Karpas-422 (cell line): ENCODE results near the gene PTPRG. TPM values are rescaled to one million over a fixed set of nuclear protein-coding genes. Genes with fewer than 3 reads are reported as not detected.

ENCODE experiments used
- DNase-seq: peaks from one replicate; pipeline ENCODE4 v3.0.0-alpha.2; 2015
- H2AFZ ChIP-seq: fragments of 200-600 bp; sonication (generic); 2 replicates; pipeline ENCODE4 v1.6.1; 2014; ENCODE audit warnings: antibody characterized with exemption, low read length, mixed read lengths
- H3K27ac ChIP-seq: fragments of 200-600 bp; sonication (generic); 2 replicates; pipeline ENCODE4 v1.5.1; 2014; ENCODE audit warnings: mild to moderate bottlenecking, low read length, moderate library complexity
- H3K27me3 ChIP-seq: fragments of 200-600 bp; sonication (generic); 2 replicates; pipeline ENCODE4 v1.6.1; 2014; ENCODE audit warnings: low read length, mixed read lengths
- H3K36me3 ChIP-seq: fragments of 200-600 bp; sonication (generic); 2 replicates; pipeline ENCODE4 v1.6.1; 2014; ENCODE audit warnings: low read length, mixed read lengths; ENCODE audit not compliant: insufficient read depth
- H3K4me1 ChIP-seq: fragments of 200-600 bp; sonication (generic); 2 replicates; pipeline ENCODE4 v1.6.1; 2014; ENCODE audit warnings: mild to moderate bottlenecking, low read length, mixed read lengths
- H3K4me2 ChIP-seq: fragments of 200-600 bp; sonication (generic); 2 replicates; pipeline ENCODE4 v1.6.1; 2014; ENCODE audit warnings: low read length, low read depth, mild to moderate bottlenecking; ENCODE audit not compliant: poor library complexity, severe bottlenecking
- H3K4me3 ChIP-seq: fragments of 200-600 bp; sonication (generic); 2 replicates; pipeline ENCODE4 v1.5.1; 2014; ENCODE audit warnings: mild to moderate bottlenecking, antibody characterized with exemption, low read length, mixed read lengths
- H3K79me2 ChIP-seq: fragments of 200-600 bp; sonication (generic); 2 replicates; pipeline ENCODE4 v1.6.1; 2014; ENCODE audit warnings: mild to moderate bottlenecking, low read length, mixed read lengths
- H3K9ac ChIP-seq: fragments of 200-600 bp; sonication (generic); 2 replicates; pipeline ENCODE4 v1.6.0; 2014; ENCODE audit warnings: low read length
- H3K9me2 ChIP-seq: fragments of 200-600 bp; sonication (generic), shearing (Covaris generic); replicated peaks from 2 replicates; pipeline ENCODE4 v1.6.0; 2014; ENCODE audit warnings: mild to moderate bottlenecking, low read length, moderate library complexity; ENCODE audit not compliant: insufficient read depth
- H3K9me3 ChIP-seq: fragments of 300-700, 200-600 bp; sonication (generic); 2 replicates; pipeline ENCODE4 v1.6.1; 2014; ENCODE audit warnings: low read length, mixed read lengths
- H4K20me1 ChIP-seq: fragments of 200-600 bp; sonication (generic); 2 replicates; pipeline ENCODE4 v1.6.1; 2014; ENCODE audit warnings: mild to moderate bottlenecking, antibody characterized with exemption, low read length, low read depth; ENCODE audit not compliant: insufficient read depth
- total RNA-seq: library from RNA; depleted of rRNA; stranded (reverse); fragments of >200 nt; shearing (Covaris generic); gene quantifications from 2 replicates; pipeline ENCODE4 v1.2.3, GENCODE V29; 2014; ENCODE audit warnings: low replicate concordance

PTPRG gene
- total RNA-seq, 1 experiment from 2014 or later, result not detected

GRCh38 chr3:61669203-61669602, 107.8 kb downstream of the PTPRG start:
- Histone ChIP-seq H3K27me3 (no peaks in the 10 kb centered on the region), H3K27ac (no peak overlapping the region), H3K4me1 (no peaks in the 10 kb centered on the region), H3K9me2 (no peaks in the 10 kb centered on the region), H3K4me2 (no peak overlapping the region), H3K4me3 (no peak overlapping the region), H2AFZ (no peak overlapping the region), H3K9me3 (no peaks in the 10 kb centered on the region), H3K79me2 (no peaks in the 10 kb centered on the region), H4K20me1 (no peaks in the 10 kb centered on the region), H3K9ac (no peak overlapping the region), H3K36me3 (no peaks in the 10 kb centered on the region)
- no peak for DNase-seq

- H3K79me2 ChIP-seq, result no peaks in the 10 kb centered on the region
- no peak overlapping the region for H3K9ac ChIP-seq
- H3K27me3 ChIP-seq, result no peaks in the 10 kb centered on the region
- no peaks in the 10 kb centered on the region for H3K36me3 ChIP-seq
- H3K4me1 ChIP-seq, result no peaks in the 10 kb centered on the region
- no peaks in the 10 kb centered on the region for H3K9me3 ChIP-seq
- no peak for DNase-seq
- no peak overlapping the region for H3K4me3 ChIP-seq
- H4K20me1 ChIP-seq, result no peaks in the 10 kb centered on the region
- H3K27ac ChIP-seq, result no peak overlapping the region
- H3K9me2 ChIP-seq, result no peaks in the 10 kb centered on the region
- no peak overlapping the region for H2AFZ ChIP-seq
- H3K4me2 ChIP-seq, result no peak overlapping the region
Measured at GRCh38 chr3:61669668-61670299, 108.4 kb downstream of the PTPRG start.

GRCh38 chr3:61673651-61674050, 112.3 kb downstream of the PTPRG start:
- Histone ChIP-seq H3K4me2 (no peak overlapping the region), H3K4me1 (no peaks in the 10 kb centered on the region), H3K27me3 (no peaks in the 10 kb centered on the region), H3K4me3 (no peak overlapping the region), H3K9ac (no peak overlapping the region), H4K20me1 (no peaks in the 10 kb centered on the region), H3K79me2 (no peaks in the 10 kb centered on the region), H3K27ac (no peak overlapping the region), H3K9me3 (no peaks in the 10 kb centered on the region), H2AFZ (no peak overlapping the region), H3K9me2 (no peaks in the 10 kb centered on the region), H3K36me3 (no peaks in the 10 kb centered on the region)
- no peak for DNase-seq

GRCh38 chr3:61674596-61674995, 113.2 kb downstream of the PTPRG start:
- Histone ChIP-seq H3K4me2 (no peak overlapping the region), H3K9me3 (no peaks in the 10 kb centered on the region), H3K9me2 (no peaks in the 10 kb centered on the region), H3K4me3 (no peak overlapping the region), H3K4me1 (no peaks in the 10 kb centered on the region), H3K9ac (no peak overlapping the region), H3K27me3 (no peaks in the 10 kb centered on the region), H3K36me3 (no peaks in the 10 kb centered on the region), H4K20me1 (no peaks in the 10 kb centered on the region), H2AFZ (no peak overlapping the region), H3K27ac (no peak overlapping the region), H3K79me2 (no peaks in the 10 kb centered on the region)
- no peak for DNase-seq

GRCh38 chr3:61679026-61679425, 117.7 kb downstream of the PTPRG start:
- H4K20me1 ChIP-seq, result no peaks in the 10 kb centered on the region
- H3K79me2 ChIP-seq, result no peaks in the 10 kb centered on the region
- H3K4me1 ChIP-seq, result no peaks in the 10 kb centered on the region
- H3K27me3 ChIP-seq, result no peaks in the 10 kb centered on the region
- H3K4me3 ChIP-seq, result no peak overlapping the region
- no peak overlapping the region for H2AFZ ChIP-seq
- H3K9me2 ChIP-seq, result no peaks in the 10 kb centered on the region
- no peak overlapping the region for H3K9ac ChIP-seq
- H3K36me3 ChIP-seq, result no peaks in the 10 kb centered on the region
- H3K9me3 ChIP-seq, result no peaks in the 10 kb centered on the region
- no peak for DNase-seq
- H3K27ac ChIP-seq, result no peak overlapping the region
- no peak overlapping the region for H3K4me2 ChIP-seq

GRCh38 chr3:61680617-61681016, 119.2 kb downstream of the PTPRG start:
- DNase-seq, result no peak
- no peaks in the 10 kb centered on the region for H3K4me1 ChIP-seq
- no peak overlapping the region for H3K9ac ChIP-seq
- no peaks in the 10 kb centered on the region for H3K27me3 ChIP-seq
- H4K20me1 ChIP-seq, result no peaks in the 10 kb centered on the region
- no peaks in the 10 kb centered on the region for H3K9me3 ChIP-seq
- no peak overlapping the region for H2AFZ ChIP-seq
- no peak overlapping the region for H3K4me3 ChIP-seq
- no peaks in the 10 kb centered on the region for H3K79me2 ChIP-seq
- H3K9me2 ChIP-seq, result no peaks in the 10 kb centered on the region
- no peaks in the 10 kb centered on the region for H3K36me3 ChIP-seq
- no peak overlapping the region for H3K27ac ChIP-seq
- H3K4me2 ChIP-seq, result no peak overlapping the region

- Histone ChIP-seq H3K4me2 (no peak overlapping the region), H2AFZ (no peak overlapping the region), H3K4me3 (no peak overlapping the region), H3K27me3 (no peaks in the 10 kb centered on the region), H4K20me1 (no peaks in the 10 kb centered on the region), H3K79me2 (no peaks in the 10 kb centered on the region), H3K9ac (no peak overlapping the region), H3K4me1 (no peaks in the 10 kb centered on the region), H3K36me3 (no peaks in the 10 kb centered on the region), H3K9me3 (no peaks in the 10 kb centered on the region), H3K9me2 (no peaks in the 10 kb centered on the region), H3K27ac (no peak overlapping the region)
- DNase-seq, result no peak
Measured at GRCh38 chr3:61681636-61682035, 120.3 kb downstream of the PTPRG start.

GRCh38 chr3:61682671-61683548, 121.5 kb downstream of the PTPRG start:
- Histone ChIP-seq H3K79me2 (no peaks in the 10 kb centered on the region), H3K4me1 (no peaks in the 10 kb centered on the region), H3K4me2 (no peak overlapping the region), H3K4me3 (no peak overlapping the region), H4K20me1 (no peaks in the 10 kb centered on the region), H3K9me3 (no peaks in the 10 kb centered on the region; the same call in 1 of the 2 replicates), H3K9ac (no peak overlapping the region), H2AFZ (no peak overlapping the region), H3K27me3 (no peaks in the 10 kb centered on the region), H3K9me2 (no peaks in the 10 kb centered on the region), H3K27ac (no peak overlapping the region), H3K36me3 (no peaks in the 10 kb centered on the region)
- DNase-seq, result no peak
